HG02763 (cell line): ENCODE measurements around the gene PKHD1.
"Not testable (repeated sequence)": the region's sequence is repeated elsewhere in the genome, so short reads cannot be mapped to it uniquely, and the experiment has no call there.

Source experiments
- ATAC-seq: cut with Tn5 transposase; IDR thresholded peaks from one replicate; pipeline ENCODE4 v1.9.1; 2021; ENCODE audit warnings: mild to moderate bottlenecking, moderate library complexity; ENCODE audit not compliant: unreplicated experiment

The PKHD1 gene

GRCh38 chr6:51936531-51937290, 150.7 kb downstream of the PKHD1 start:
- no peak for ATAC-seq

- ATAC-seq, result no peak
These were observed 153.3 kb downstream of the PKHD1 start for GRCh38 chr6:51934098-51934497.

DNA sequence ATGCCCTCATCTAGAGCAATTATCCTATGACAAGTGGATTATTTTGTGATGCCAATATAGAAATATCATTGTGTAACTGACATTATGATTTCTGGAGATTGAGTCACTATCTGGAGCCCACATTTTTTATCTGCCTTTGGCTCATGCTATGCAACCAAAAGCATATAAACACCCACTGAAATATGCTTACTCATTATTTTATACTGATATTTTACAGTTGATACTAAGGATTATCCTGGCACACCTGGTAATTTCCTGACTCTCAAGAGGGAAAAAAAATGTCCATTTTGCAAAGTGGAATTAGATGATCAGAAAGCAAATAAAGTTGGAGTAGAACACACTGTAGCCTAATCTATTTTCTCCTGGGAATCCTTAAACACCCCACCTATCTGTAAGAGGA, 154.5 kb downstream of the PKHD1 start:
- no peak for ATAC-seq

GRCh38 chr6:51930602-51931001, 156.8 kb downstream of the PKHD1 start:
- no peak for ATAC-seq

DNA sequence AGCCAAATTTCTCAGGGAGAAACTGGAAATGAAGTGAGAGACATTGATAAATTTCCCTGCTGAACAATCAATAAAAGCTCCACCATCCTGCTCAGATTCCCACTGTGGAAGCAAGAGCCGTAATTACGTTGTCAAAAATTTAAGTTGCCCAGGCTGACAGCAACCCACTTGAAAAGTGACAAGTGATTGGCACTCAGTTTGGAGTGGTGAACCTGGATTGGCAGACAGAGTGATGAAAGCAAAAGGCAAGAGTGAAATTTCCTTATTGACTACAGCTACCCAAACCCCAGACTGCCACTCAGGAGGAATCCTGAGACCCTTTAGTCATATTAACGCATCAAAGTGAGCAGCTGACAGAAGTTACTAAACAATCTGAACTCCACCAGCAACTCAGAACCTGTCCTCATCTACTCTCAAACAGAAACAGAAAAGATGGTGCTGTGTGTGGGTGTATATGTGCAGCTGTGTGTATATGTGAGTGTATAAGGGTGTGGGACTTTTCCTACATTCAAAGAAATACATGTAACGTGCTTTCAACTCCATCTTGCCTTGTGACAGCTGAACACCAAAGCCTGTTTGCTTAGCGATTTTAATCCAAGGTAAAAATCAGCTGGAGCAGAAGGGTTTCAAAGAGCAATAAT, 157.4 kb downstream of the PKHD1 start:
- no peak for ATAC-seq

DNA sequence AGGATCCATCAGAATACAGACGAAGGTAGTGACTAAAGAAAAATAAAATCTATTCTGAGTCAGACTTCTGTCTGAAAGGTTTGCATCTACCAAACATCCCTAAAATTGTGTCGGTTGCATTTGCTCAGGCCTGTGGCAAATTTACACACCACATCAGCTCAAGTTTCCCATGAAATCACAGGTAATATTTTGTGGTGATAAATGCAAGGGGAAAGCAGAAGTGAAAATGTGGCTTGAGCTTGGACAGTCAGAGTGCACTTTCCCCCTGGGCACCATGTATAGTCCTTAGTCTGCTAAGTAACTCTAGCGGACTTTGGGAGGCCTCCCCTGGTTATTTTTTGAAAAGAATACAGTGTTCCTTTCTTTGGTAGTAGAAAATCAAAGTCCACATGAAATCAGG, 159.1 kb downstream of the PKHD1 start:
- ATAC-seq, result peak; percentile 85

DNA sequence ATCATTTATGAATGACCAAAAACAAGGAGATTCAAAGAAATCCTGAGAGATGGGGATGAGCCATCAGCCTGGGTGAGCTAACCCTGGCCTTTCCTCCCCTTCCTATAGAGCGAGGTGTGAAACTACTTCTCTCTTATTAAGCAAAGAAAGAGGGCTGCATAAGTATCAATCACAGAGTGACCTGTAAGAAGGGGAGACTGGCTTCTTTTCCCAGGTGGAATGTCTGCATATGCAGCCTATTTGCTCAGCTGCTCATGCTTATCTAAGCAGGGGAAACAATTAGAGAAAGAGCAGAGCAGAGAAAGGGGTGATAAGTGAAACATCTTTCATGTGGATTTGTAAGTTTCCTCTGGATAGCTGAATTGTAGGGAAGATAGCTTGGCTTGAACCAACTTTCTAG, 160.0 kb downstream of the PKHD1 start:
- ATAC-seq, result no peak

DNA sequence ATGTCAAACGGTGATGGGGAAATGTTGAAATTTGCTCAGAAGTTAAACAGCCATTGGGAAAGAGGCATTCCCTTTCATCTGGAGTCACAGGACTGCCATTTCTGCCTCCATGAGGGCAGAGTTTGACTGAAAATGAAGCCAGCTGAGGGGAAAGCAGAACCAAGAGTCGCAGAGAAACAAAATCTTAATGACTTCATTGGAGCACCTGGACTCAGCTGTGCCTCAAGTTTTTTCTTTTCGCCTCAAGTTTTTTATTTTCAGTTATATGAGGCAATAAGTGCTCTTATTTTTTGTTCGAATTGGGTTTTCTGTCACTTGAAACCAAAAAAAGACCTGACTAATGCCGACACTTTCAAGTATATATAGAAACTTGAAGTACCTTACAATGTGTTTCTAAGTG, 161.3 kb downstream of the PKHD1 start:
- ATAC-seq, result no peak

DNA sequence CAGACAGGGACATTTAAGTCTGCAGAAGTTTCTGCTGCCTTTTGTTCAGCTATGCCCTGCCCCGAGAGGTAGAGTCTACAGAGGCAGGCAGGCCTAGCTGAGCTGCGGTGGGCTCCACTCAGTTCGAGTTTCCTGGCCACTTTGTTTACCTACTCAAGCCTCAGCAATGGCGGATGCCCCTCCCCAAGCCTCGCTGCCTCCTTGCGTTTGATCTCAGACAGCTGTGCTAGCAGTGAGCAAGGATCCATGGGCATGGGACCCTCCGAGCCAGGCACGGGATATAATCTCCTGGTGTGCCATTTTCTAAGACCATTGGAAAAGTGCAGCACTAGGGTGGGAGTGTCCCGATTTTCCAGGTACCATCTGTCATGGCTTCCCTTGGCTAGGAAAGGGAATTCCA, 164.9 kb downstream of the PKHD1 start:
- ATAC-seq, result not testable (repeated sequence)

GRCh38 chr6:51918347-51918746, 169.1 kb downstream of the PKHD1 start:
- ATAC-seq, result not testable (repeated sequence)

- no peak for ATAC-seq
These were observed 172.3 kb downstream of the PKHD1 start for GRCh38 chr6:51915098-51915497.

DNA sequence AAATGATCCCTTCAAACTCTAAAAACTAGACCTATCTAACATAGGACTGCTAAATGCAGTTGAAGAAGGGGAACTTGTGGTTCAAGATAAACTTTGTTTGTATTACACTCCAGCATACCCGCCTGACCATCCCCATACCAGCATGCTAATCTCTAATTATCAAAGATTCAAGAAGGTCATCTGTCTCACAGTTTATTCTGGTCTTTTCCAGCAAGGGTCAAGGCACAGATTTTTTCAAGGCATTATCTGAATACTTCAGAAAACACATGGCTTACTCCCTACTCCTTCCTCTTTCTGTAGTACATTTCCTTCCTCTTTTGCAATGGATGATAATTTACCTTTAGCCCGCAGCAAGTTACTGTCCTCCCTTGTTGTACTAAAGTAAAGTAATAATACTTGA, 174.1 kb downstream of the PKHD1 start:
- no peak for ATAC-seq

DNA sequence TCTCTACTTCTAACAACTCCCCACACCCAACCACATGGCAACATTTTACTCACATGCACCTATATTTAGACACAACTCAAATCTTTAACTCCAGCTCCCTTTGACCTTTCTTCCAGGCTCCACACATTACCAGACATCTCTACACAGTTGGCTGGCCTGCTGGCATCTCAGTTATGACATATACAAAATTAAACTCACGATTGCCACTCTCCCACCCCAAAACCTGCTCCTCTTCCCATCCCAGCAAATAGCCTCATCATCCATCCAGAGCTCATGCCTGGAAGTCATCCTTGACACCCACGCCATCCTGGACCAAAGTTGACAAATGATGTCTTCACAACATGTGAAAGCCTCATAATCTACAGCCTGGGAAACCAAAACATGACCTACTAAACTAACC, 176.6 kb downstream of the PKHD1 start:
- ATAC-seq, result no peak

DNA sequence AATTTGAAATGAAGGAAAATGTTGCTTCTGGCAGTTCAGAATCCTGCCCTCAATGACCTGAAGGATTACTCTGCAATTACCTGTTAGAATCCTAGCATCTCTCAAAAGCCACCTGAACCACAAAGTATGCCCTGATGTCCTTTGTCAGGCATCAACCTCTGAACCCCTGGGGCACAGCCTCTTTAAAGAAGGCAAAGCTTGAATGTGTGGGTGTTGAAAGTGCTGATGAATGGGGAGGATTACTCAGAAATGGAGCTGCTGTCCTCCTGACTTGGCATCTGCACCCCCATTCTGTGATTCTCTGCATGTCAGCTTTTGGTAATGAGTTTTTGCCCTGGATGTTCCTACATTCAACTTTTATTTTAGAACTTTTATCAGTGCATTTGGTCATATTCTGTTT, 179.2 kb downstream of the PKHD1 start:
- ATAC-seq, result no peak

DNA sequence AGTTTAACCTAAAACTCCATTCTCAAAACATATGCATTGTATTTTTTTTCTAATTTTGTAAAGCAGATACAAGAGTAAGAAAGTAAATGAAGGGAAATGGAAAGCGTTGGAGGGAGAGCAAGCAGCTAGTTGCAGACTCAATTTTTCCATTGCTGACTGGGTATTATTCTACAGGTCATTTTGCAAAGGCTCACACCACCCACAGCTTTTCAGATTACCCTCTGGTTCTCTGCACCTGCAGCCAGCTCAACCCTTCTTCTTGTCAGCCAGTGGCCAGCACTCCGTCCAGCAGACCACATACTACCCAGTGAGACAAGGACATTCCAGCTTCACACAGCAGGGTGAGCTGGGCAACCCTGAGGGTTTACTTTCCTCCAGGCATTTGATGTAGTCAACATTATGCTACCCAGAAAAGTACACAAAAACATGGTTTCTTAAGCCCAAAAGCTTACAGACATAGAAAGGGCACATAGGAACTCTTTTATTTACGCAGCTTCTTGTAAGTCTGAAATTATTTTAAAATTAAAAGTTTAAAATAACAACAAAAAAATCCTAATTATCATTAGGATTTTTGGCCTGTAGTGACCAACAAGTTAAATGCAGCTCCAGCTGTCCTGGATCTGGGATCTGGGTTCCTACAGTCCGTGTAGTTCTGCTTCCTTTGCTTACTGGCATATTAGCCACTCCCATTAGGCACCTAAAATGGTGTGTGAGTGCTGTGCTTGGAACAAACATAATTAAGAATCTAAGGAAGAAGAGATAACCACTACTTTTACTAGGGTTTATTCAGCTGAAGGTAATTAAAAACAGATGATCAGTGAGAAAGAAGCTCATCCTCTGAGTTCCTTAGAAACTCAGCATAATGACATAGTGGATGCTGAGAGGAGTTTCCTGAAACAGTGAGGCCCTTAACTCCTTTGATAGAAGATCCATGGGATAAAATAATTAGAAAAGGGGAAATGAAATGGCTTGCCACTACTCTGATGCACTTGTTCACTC, 185.3 kb downstream of the PKHD1 start:
- no peak for ATAC-seq

- ATAC-seq, result no peak
These were observed 194.0 kb downstream of the PKHD1 start for GRCh38 chr6:51893366-51893765.

GRCh38 chr6:51892750-51893149, 194.7 kb downstream of the PKHD1 start:
- no peak for ATAC-seq

- ATAC-seq, result no peak
These were observed 195.1 kb downstream of the PKHD1 start for GRCh38 chr6:51892339-51892738.

DNA sequence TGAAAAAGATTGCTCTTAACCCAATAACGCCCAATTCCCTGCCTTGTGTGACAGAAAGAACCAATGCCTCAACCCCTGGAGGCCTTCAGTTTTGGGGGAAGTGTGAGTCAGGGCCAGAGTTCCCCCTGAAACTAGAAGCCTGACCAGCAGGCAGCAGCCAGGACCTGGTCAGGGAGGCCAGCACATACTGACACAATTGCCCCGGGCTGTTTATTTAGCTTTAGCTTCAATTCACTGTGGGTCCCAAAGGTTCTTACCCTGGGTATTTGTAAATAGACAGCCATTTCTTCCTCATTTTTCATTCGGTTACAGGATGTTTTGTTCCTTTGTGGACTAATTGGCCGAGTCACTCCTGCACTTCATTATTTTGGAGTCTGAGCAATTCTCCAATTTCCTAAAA, 195.6 kb downstream of the PKHD1 start:
- ATAC-seq, result no peak

DNA sequence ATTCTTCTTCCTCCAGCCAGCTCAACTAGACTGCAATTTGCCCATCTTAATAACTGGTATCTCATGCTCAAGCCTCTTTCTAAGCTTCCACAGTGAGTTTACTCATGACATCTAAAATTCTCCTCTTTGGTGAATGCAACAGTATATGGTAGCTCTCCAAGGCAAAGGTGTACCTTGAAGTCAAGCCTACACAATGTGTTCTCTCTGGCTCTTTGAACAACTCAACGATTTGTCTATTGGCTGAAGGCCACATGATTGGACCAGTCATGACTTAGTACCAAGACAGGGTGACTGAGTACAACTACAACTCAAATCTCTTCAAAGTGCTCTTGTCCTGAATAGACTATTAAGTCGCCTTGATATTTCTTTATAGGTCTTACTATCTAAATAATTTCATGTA, 199.6 kb downstream of the PKHD1 start:
- no peak for ATAC-seq

GRCh38 chr6:51885957-51886356, 201.5 kb downstream of the PKHD1 start:
- no peak for ATAC-seq
